ENCODE measurements around the gene AP1S1.
"Not testable (repeated sequence)": the region's sequence is repeated elsewhere in the genome, so short reads cannot be mapped to it uniquely, and the experiment has no call there.

The AP1S1 gene

DNA sequence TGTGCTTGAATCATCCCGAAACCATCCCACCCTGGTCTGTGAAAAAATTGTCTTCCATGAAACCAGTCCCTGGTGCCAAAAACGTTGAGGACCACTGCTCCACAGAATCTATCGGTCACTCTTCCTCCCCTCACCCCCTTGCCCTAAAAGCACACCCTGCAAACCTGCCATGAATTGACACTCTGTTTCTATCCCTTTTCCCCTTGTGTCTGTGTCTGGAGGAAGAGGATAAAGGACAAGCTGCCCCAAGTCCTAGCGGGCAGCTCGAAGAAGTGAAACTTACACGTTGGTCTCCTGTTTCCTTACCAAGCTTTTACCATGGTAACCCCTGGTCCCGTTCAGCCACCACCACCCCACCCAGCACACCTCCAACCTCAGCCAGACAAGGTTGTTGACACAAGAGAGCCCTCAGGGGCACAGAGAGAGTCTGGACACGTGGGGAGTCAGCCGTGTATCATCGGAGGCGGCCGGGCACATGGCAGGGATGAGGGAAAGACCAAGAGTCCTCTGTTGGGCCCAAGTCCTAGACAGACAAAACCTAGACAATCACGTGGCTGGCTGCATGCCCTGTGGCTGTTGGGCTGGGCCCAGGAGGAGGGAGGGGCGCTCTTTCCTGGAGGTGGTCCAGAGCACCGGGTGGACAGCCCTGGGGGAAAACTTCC, 28.2 kb upstream of the AP1S1 start:
- no peak for DNase-seq

GRCh38 chr7:101126651-101127459, 27.4 kb upstream of the AP1S1 start, which contains the start of gene SERPINE1:
Gene SERPINE1, plus strand, starts transcription at chr7:101127104. Its CDS starts 1,290 bp downstream, at chr7:101128394.
- DNase-seq = peak; percentile 65

GRCh38 chr7:101127460-101128039, 26.7 kb upstream of the AP1S1 start:
- no peak for DNase-seq

- no peak for DNase-seq
Measured at GRCh38 chr7:101128040-101128834, 26.0 kb upstream of the AP1S1 start.

DNA sequence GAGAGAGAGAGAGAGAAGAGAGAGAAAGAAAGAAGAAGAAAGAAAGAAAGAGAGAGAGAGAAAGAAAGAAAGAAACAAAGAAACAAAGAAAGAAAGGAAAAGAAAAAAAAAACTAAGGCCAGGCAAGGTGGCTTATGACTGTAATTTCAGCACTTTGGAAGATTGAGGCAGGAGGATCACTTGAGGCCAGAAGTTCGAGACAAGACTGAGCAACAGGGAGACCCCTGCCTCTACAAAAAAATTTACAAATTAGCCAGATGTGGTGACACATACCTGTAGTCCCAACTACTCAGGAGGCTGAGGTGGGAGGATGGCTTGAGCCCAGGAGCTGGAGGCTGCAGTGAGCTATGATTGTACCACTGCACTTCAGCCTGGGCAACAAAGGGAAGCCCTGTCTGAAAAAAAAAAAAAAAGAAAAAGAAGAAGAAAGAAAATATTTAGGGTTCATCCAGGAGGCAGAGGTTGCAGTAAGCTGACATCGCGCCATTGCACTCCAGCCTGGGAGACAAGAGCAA, 24.6 kb upstream of the AP1S1 start:
- no peak for DNase-seq

GRCh38 chr7:101132626-101133600, 21.4 kb upstream of the AP1S1 start:
- DNase-seq = not testable (repeated sequence)

DNA sequence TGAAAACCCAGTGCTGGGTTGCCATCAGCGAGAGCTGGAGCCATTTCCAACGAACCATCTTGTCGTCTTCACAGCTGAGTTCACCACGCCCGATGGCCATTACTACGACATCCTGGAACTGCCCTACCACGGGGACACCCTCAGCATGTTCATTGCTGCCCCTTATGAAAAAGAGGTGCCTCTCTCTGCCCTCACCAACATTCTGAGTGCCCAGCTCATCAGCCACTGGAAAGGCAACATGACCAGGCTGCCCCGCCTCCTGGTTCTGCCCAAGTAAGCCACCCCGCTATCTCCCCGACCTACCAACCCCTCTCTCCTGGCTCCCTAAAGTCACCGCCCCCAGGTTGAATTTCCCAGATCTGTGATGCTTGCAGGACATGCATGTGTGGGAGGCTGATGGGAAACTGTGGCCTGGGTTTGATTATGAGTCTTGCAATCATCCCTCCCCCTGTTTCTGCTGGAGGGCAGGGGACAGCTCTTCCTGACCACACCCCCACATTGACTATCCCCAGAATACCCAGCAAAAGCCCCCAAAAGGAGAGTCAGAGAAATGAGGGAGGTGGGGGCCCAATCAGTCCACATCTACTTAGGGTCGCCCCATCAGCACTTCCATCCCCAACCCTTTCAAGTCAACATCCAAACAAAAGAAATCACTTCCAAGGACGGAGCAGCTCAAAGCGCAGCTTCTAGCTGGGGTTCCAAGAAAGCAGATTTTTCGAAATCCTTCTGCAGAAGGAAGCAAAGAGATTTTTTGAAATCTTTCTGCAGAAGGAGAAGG, 20.5 kb upstream of the AP1S1 start:
- no peak for DNase-seq

DNA sequence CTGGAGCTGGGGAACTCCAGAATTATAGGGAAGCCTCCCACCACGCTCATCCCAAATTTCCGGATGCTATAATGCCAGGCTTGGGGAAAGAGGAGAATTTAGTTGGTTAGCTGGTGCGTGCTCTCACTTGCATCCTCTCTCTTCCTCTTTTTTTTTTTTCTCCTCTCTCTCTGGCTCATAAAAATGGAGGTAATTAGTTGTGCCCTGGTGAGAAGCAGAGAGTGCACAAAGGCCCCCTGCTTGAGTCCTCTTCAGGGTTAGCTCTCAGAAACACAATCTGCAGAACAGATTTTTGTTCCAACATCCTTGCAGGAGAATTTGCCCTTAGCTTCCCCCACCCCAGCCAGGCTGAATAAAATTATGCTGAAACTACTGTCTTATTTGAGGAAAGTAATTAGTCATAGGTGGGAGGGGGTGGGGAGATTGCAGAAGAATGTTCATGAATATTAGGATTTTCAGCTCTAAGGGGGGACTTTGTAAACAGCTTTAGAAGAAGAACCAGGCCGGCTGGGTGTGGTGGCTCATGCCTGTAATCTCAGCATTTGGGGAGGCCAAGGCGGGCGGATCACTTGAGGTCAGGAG, 19.8 kb upstream of the AP1S1 start:
- DNase-seq = no peak

- DNase-seq = no peak
Measured at GRCh38 chr7:101137651-101138212, 16.5 kb upstream of the AP1S1 start.

- peak; percentile 85 for DNase-seq
Measured at GRCh38 chr7:101138213-101138870, 15.9 kb upstream of the AP1S1 start.

GRCh38 chr7:101140339-101140699, 14.0 kb upstream of the AP1S1 start:
- no peak for DNase-seq

DNA sequence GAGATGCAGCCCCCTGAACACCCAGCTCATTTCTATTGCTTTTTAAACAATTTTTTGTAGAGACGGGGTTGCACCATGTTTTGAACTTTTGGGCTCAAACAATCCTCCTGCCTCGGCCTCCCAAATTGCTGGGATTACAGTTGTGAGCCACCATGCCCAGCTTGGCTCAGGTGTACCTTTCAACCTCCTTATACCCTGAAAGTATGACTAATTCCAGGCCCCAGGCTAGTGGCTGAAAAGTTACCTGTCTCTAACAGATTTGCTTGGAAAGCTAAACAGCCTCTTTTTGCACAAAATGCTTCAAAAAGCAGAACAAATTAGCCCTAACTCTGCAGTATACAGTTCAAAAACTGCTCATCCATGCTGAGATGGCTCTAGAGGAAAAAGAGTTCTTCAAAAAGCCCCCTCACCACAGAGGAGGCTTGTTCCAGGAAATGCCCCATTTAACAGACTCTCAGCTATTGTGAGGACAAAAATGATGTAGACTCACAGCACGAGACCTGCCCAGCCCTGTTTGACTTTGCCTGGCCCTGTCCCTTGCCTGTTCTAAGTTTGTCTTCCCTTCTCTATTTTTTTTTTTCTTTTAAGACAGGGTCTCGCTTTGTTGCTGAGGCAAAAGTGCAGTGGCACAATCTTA, 13.4 kb upstream of the AP1S1 start:
- DNase-seq = no peak

DNA sequence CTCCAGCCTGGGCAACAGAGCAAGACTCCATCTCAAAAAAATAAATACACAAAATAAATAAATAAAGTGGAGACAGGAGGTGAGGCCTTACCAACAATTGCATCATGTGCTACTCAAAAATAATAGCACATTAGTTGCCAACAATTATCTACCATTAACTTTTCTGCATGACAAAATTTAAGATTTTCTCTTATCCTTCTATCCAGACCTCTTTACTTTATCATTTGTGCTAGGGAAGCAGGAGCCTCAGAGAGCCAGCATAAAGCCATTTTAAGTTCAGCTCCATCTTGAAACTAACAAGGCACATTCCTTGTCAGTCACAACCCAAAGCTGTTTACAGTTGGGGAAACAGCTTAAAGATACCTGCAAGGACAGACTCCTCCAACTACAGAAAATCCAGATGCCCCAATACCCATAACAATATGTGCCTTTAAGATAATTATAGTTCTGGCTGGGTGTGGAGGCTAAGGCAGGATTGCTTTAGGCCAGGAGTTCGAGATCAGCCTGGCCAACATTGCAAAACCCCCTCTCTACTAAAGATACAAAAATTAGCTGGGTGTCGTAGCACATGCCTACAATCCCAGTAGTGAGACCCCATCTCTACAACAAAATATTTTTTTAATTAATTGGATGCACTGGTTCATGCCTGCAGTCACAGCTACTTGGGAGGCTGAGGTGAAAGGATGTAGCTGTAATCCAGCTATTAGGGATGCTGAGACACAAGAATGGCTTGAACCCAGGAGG, 2.2 kb upstream of the AP1S1 start:
- DNase-seq = no peak

GRCh38 chr7:101154693-101155102, 422 bp downstream of the AP1S1 start:
- peak; percentile 16 for DNase-seq

DNA sequence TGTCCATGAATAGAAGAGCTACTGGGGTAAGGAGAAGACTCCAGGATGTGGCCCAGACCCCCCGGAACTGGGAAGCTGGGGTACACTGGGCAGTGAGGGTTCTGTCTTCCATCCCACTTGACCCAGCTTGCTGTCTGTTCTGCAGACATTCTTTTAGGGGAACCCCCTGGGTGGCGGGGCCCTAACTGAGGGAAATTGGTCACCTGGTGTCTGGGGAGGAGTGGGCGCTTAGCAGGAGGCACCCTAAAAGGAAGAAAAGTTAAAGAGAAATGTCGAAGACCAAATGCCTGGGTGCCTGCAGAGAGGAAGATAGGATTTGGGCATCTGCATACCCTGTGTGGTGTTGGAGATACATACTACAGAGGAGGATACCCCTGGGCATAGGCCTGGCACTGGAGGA, 1.0 kb downstream of the AP1S1 start:
- DNase-seq = no peak

DNA sequence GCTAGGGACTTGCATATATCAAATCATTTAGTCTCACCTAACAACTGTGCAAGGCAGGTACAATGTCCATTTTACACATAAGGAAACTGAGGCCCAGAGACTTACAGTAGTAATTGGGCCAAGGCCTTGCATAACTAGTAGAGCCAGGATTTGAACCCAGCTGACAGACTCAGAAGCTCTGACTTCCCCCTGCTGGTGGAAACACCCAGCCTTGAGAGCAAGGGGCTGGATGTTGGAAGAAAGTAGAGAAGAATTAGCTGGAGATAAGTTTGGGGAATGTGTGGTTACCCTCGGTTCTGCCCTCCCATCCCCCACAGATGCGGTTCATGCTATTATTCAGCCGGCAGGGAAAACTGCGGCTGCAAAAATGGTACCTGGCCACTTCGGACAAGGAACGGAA, 2.0 kb downstream of the AP1S1 start:
- no peak for DNase-seq

GRCh38 chr7:101156866-101157589, 2.8 kb downstream of the AP1S1 start:
- no peak for DNase-seq
